T-helper 1 cell treated with Interleukin-12 subunit alpha and Interleukin-12 subunit beta and Interleukin-4 antibody, amounts not matched to agents 30 μg/mL and 1 μg/mL, for 36 hours (primary cell): ENCODE results near the gene NUP107.

ENCODE experiments used
- H3K27ac Mint-ChIP-seq: one replicate; pipeline ENCODE4 v1.8.0; 2021; ENCODE audit warnings: mild to moderate bottlenecking, mixed read lengths
- H3K27me3 Mint-ChIP-seq: one replicate; pipeline ENCODE4 v1.8.0; 2021; ENCODE audit warnings: low read depth, mixed read lengths
- H3K36me3 Mint-ChIP-seq: one replicate; pipeline ENCODE4 v1.8.0; 2021; ENCODE audit warnings: low read depth, mixed read lengths
- H3K4me1 Mint-ChIP-seq: one replicate; pipeline ENCODE4 v1.8.0; 2021; ENCODE audit warnings: low read depth, mixed read lengths
- H3K4me3 Mint-ChIP-seq: one replicate; pipeline ENCODE4 v1.8.0; 2021; ENCODE audit warnings: mild to moderate bottlenecking, moderate library complexity, mixed read lengths
- H3K9me3 Mint-ChIP-seq: one replicate; pipeline ENCODE4 v1.8.0; 2021; ENCODE audit warnings: mixed read lengths

Gene NUP107

DNA sequence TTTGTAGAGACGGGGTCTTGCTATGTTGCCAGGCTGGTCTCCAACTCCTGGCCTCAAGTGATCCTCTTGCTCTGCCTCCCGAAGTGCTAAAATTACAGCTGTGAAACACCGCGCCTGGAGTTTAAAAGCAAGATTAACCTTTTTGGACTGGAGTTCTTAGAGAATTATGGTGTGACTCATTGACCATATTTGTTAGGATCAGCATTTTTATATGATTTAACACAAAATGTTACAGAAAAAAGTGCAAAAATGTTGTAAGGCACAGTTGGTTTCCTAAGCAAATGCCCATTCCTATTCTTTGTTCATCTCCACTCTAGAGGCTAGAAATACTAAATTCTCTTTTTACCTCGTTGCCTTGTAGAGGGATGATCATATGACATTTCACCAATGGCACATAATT is 86.8 kb downstream of the NUP107 start:
- Mint-ChIP-seq H3K36me3 (peaks cover 3% of the 10 kb centered on the region), H3K27me3 (no peaks in the 10 kb centered on the region), H3K4me3 (no peak overlapping the region), H3K9me3 (no peaks in the 10 kb centered on the region), H3K27ac (no peak overlapping the region), H3K4me1 (peaks cover 15% of the 10 kb centered on the region)

DNA sequence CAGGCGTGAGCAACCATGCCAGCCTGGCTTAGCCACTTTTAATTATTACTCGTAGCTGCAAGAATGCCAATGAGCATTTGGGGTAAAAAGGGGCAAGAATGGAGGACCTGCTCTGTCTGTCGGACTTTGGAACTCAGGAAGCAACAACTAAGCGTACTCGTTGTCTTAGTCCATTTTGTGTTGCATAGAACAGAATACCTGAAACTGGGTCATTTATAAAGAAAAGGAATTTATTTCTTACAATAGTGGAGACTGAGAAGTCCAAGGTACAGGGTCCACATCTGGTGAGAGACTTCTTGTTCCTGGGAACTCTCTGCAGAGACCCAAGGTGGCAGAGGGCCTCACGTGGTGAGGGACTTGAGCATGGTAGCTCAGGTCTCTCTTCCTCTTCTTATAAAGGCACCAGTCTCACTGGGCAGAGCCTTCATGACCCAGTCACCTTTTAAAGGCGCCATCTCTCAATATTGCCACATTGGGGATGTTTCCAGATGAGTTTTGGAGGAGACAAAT is 88.4 kb downstream of the NUP107 start:
- H3K36me3 Mint-ChIP-seq = peaks cover 3% of the 10 kb centered on the region
- H3K4me3 Mint-ChIP-seq = no peak overlapping the region
- no peak overlapping the region for H3K27ac Mint-ChIP-seq
- H3K27me3 Mint-ChIP-seq = no peaks in the 10 kb centered on the region
- no peaks in the 10 kb centered on the region for H3K9me3 Mint-ChIP-seq
- peaks cover 12% of the 10 kb centered on the region for H3K4me1 Mint-ChIP-seq

DNA sequence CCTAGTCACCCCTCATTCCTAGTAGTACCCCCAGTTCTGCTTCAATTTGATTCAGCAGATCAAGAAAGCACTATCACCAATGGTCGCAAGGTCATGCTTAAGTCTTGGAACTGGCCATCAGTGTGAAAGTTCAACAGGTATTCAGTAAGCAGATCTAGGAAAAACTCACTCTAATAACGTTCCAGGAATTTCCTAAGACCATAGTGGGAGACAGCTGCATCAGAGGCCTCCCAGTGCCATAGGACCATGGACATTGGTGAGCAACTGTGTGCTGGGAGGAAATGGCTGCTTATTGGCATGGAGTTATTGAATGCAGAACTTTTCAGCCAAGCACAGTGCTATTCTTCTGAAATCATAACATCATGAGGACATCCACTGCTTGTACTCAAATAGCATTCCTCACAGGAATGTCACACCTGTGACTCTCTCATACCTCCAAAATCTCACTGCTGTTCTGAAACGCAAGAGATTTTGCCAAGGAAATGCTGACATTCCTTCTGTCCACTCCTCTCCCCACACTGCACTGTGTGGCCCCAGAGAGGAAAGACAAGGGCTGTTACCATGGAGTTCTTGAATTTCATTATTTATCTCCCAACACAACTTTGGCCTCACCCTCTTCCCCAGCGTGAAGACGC is 90.3 kb downstream of the NUP107 start:
- H3K36me3 Mint-ChIP-seq = peaks cover 3% of the 10 kb centered on the region
- H3K27me3 Mint-ChIP-seq = no peaks in the 10 kb centered on the region
- no peak overlapping the region for H3K4me3 Mint-ChIP-seq
- H3K9me3 Mint-ChIP-seq = no peaks in the 10 kb centered on the region
- H3K4me1 Mint-ChIP-seq = peaks cover 10% of the 10 kb centered on the region
- H3K27ac Mint-ChIP-seq = no peak overlapping the region

DNA sequence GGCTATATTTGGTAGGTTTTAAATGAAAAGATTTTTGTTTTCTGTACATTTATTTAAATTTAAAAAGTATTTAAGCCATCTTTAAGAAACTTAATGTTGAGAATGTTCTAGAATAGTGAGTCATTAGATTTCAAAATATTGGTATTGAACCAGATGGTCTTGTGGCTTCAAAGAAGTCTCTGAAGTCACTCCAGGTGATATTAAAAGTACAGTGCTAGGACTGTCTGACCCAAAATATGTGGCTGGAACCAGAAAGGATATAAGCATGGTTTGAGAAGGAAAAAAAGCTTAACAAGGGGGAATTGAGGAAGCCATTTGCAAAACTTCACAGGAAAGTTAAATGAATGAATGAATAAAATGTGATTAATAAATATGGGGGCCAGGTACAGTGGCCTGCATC is 92.5 kb downstream of the NUP107 start:
- Mint-ChIP-seq H3K27me3 (no peaks in the 10 kb centered on the region), H3K27ac (no peak overlapping the region), H3K36me3 (no peaks in the 10 kb centered on the region), H3K4me3 (no peak overlapping the region), H3K4me1 (no peaks in the 10 kb centered on the region), H3K9me3 (no peaks in the 10 kb centered on the region)

DNA sequence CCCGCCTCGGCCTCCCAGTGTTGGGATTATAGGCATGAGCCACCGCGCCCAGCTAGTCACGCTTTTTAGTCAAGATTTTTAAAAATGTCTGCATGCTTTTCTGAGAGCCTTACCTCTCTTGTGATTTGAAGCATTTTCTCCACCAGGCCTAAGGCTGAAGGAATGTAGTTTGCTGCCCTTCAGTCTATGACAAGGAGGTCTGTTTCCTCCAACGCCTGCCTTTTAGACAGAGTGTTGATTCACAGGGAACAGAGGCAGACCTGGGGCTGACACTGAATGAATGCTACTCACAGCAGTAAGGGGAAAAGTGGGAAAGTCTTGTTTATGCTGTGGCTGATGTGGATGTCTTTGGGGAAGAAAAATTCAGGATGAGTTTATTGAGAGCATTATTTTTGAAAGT is 94.0 kb downstream of the NUP107 start:
- Mint-ChIP-seq H3K27ac (no peak overlapping the region), H3K4me1 (no peaks in the 10 kb centered on the region), H3K4me3 (no peak overlapping the region), H3K36me3 (no peaks in the 10 kb centered on the region), H3K27me3 (no peaks in the 10 kb centered on the region), H3K9me3 (no peaks in the 10 kb centered on the region)

DNA sequence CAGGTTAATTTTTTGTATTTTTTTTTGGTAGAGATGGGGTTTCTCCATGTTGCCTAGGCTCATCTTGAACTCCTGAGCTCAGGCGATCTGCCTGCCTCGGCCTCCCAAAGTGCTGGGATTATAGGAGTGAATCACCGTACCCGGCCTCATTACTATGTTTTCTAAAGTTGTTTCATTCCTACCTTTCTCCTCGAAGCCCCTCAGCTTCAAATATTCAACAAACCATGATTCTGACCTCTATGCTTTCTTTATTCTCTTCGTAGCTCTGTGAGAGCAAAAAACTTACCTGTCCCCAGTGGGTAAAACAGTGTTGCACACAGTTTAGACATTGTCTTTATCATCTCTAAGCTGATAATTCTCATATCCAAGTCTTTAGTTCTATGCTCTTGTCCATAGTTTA is 95.0 kb downstream of the NUP107 start:
- Mint-ChIP-seq H3K4me3 (no peak overlapping the region), H3K36me3 (no peaks in the 10 kb centered on the region), H3K9me3 (no peaks in the 10 kb centered on the region), H3K4me1 (no peaks in the 10 kb centered on the region), H3K27me3 (no peaks in the 10 kb centered on the region), H3K27ac (no peak overlapping the region)

DNA sequence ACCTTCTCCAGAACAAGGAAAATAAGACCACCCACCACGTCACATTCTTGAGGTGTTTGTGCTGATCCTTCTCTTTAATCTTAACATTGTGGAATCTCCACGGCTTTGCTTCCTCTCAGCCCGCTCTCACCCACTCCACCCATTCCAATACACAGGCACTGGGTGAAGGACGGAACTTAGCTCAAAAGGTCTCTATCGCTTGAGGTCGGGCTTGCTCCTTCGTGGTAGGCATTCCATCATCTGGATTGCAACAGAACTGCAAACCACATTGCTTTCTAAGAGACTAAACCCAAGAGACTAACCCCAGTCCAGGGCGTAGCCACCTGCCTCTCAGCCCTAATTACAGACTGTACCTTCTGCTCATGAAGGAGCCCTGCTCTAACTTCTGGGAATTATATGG is 97.2 kb downstream of the NUP107 start:
- no peaks in the 10 kb centered on the region for H3K27me3 Mint-ChIP-seq
- no peak overlapping the region for H3K27ac Mint-ChIP-seq
- H3K4me1 Mint-ChIP-seq = peaks cover 1% of the 10 kb centered on the region
- no peak overlapping the region for H3K4me3 Mint-ChIP-seq
- H3K9me3 Mint-ChIP-seq = no peaks in the 10 kb centered on the region
- no peaks in the 10 kb centered on the region for H3K36me3 Mint-ChIP-seq

DNA sequence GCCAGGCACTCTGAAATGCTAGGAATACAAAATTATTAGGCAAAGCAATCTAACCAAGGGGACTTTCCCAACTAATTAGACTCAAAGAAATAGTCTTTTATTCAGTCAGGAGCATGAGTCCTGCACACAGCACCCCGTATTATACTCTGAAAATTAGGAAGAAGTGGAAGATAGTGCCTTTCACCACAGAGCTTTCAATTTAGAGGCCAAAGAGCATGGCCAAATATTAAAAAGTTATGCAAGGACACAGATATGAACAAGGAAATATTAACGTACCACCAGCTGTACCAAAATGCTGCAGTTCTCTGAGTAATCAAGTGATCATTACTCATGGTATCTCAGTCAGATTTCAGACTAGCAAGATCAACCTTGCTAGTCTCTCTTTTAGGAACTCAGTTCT is 98.6 kb downstream of the NUP107 start:
- Mint-ChIP-seq H3K27me3 (no peaks in the 10 kb centered on the region), H3K9me3 (no peaks in the 10 kb centered on the region), H3K4me1 (peaks cover 3% of the 10 kb centered on the region), H3K27ac (no peak overlapping the region), H3K4me3 (no peak overlapping the region), H3K36me3 (no peaks in the 10 kb centered on the region)

DNA sequence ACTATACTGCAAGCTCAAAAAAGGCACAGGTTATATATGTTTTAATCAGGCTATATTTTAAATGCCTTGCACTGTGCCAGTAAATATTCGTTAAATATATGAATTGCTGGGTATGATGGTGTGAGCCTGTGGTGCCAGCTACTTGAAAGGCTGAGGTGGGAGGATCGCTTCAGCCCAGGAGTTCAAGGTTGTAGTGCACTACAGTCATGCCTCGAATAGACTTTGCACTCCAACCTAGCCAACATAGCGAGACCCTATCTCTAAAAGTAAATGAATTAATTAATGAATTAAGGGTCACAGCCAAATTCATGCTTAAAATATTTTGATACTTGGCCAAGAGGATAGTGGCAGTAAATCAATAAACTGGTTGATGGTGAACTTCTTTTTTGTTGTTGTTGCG is 99.0 kb downstream of the NUP107 start:
- no peaks in the 10 kb centered on the region for H3K27me3 Mint-ChIP-seq
- no peak overlapping the region for H3K4me3 Mint-ChIP-seq
- no peak overlapping the region for H3K27ac Mint-ChIP-seq
- no peaks in the 10 kb centered on the region for H3K9me3 Mint-ChIP-seq
- no peaks in the 10 kb centered on the region for H3K36me3 Mint-ChIP-seq
- H3K4me1 Mint-ChIP-seq = peaks cover 3% of the 10 kb centered on the region

DNA sequence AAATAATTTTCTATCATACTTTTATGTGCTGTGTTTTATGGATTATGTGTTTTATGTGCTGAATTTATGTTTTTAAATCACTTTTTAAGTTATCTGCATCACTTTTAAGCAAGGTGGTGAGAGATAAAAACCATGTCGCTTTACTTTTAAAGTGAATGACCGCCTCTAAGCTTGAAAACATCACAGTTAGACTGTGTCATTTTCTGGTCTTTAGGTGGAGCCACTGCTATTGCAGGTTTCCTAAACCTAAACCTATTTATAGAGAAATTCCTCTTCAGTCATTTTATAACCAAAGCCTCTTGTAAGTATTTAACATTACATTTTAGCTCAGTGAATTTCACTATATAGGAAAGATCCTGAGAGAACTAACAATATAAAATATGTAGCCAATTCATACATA is 100.2 kb downstream of the NUP107 start:
- no peaks in the 10 kb centered on the region for H3K9me3 Mint-ChIP-seq
- peaks cover 3% of the 10 kb centered on the region for H3K4me1 Mint-ChIP-seq
- no peaks in the 10 kb centered on the region for H3K36me3 Mint-ChIP-seq
- no peaks in the 10 kb centered on the region for H3K27me3 Mint-ChIP-seq
- H3K27ac Mint-ChIP-seq = no peak overlapping the region
- no peak overlapping the region for H3K4me3 Mint-ChIP-seq

DNA sequence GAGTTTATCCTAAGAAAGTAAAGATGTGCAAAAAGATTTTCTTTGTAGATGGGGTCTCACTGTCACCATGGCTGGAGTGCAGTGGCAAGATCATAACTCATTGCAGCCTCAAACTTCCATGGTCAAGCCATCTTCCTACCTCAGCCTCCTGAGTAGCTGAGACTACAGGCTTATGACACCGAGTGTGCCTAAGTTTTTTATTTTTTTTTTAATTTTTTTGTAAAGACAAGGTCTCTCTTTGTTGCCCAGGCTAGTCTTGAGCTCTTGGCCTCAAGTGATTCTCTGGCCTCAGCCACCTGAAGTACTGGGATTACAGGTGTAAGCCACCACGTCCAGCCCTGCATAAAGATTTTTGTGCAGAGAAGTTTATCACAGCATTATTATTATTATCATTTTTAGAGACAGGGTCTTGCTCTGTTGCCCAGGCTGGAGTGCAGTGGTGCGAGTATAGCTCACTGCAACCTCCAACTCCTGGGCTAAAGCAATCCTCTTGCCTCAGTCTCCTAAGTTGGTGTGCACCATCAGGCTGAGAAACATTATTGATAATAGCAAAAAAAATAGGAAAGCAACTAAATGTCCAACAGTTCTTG is 101.9 kb downstream of the NUP107 start:
- H3K27me3 Mint-ChIP-seq = no peaks in the 10 kb centered on the region
- no peak overlapping the region for H3K4me3 Mint-ChIP-seq
- H3K27ac Mint-ChIP-seq = no peak overlapping the region
- no peaks in the 10 kb centered on the region for H3K9me3 Mint-ChIP-seq
- no peaks in the 10 kb centered on the region for H3K36me3 Mint-ChIP-seq
- H3K4me1 Mint-ChIP-seq = peaks cover 5% of the 10 kb centered on the region

DNA sequence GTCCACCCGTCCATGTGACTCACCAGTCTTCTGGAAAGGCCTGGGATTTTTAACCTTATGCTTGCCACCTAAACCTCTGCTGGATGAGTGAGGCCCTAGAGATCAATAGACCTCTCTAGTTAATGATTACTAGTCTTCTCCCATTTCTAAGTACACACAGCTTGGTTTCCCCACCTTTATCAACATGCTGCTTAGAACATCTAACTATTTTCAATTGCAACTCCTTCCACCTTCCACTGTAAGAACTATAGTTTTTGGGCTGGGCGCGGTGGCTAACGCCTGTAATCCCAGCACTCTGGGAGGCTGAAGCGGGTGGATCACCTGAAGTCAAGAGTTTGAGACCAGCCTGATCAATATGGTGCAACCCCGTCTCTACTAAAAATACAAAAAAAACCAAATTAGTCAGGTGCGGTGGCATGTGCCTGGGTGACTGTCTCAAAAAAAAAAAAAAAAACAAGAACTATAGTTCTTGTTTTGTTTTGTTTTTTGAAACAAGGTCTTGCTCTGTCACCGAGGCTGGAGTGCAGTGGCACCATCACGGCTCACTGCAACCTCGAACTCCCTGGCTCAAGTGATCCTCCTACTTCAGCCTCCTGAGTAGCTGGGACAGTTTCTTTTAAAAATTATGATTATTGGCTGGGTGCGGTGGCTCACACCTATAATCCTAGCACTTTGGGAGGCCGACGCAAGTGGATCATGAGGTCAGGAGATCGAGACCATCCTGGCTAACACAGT is 102.5 kb downstream of the NUP107 start:
- H3K4me3 Mint-ChIP-seq = no peak overlapping the region
- no peaks in the 10 kb centered on the region for H3K9me3 Mint-ChIP-seq
- no peaks in the 10 kb centered on the region for H3K27me3 Mint-ChIP-seq
- H3K4me1 Mint-ChIP-seq = peaks cover 5% of the 10 kb centered on the region
- H3K36me3 Mint-ChIP-seq = no peaks in the 10 kb centered on the region
- no peak overlapping the region for H3K27ac Mint-ChIP-seq

DNA sequence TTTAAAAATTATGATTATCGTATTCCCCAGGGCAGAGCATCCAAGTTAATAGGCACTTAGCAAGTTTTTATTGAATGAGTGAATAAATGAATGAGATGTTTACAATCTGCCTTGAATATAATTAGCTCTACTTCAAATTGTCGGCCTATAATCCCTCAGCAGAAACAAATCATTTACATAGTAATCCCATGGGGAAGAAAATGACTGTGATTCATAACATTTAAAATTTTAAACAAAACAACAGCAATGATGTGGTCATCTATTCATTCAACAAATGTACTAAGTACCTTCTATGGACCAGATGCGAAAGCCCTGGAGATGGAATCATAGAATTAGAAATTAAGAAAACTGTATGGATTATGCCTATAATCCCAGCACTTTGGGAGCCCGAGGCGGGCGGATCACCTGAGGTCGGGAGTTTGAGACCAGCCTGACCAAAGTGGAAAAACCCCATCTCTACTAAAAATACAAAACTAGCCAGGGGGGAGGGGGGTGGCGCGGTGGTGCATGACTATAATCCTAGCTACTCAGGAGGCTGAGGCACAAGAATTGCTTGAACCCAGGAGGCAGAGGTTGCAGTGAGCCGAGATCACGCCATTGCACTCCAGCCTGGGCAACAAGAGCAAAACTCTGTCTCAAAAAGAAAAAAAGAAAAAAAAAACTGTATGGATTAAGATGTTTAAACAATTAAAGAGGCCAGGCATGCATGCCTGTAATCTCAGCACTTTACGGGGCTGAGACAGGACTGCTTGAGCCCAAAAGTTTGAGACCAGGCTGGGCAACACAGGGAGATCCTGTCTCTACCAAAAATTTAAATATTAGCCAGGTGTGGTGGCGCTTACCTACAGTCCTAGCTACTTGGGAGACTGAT is 103.5 kb downstream of the NUP107 start:
- H3K4me3 Mint-ChIP-seq = no peak overlapping the region

DNA sequence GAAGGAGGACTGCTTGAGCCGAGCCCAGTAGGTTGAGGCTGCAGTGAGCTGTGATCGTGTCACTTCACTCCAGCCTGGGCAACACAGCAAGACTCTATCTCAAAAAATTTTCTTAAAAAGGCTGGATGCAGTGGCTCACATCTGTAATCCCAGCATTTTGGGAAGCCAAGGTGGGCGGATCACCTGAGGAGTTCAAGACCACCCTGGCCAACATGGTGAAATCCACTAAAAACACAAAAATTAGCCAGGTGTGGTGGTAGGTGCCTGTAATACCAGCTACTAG is 104.1 kb downstream of the NUP107 start:
- H3K9me3 Mint-ChIP-seq = no peaks in the 10 kb centered on the region
- H3K4me3 Mint-ChIP-seq = no peak overlapping the region
- H3K4me1 Mint-ChIP-seq = peaks cover 5% of the 10 kb centered on the region
- H3K36me3 Mint-ChIP-seq = no peaks in the 10 kb centered on the region
- H3K27me3 Mint-ChIP-seq = no peaks in the 10 kb centered on the region
- no peak overlapping the region for H3K27ac Mint-ChIP-seq

More for the DNA sequence above, 103.5 kb downstream of the NUP107 start:
- Mint-ChIP-seq H3K36me3 (no peaks in the 10 kb centered on the region), H3K9me3 (no peaks in the 10 kb centered on the region), H3K27ac (no peak overlapping the region), H3K4me1 (peaks cover 5% of the 10 kb centered on the region), H3K27me3 (no peaks in the 10 kb centered on the region)
